Ovary (tissue), 9 donors: Measurements from ENCODE around the gene SFSWAP. TPM values are rescaled to one million over a fixed set of nuclear protein-coding genes. Genes with fewer than 3 reads are reported as not detected.

Experiments used
- DNase-seq, 5 donors: peaks; one replicate each; pipeline ENCODE4 v3.0.0-alpha.2; 2019 to 2020
- H3K27ac ChIP-seq, 2 donors: fragments of 200-600 bp; one replicate each; pipeline versions ENCODE4 v1.5.1 to v1.8.0; 2019 to 2022
- H3K27me3 ChIP-seq: fragments of 200-600 bp; one replicate; pipeline ENCODE4 v1.8.0; 2022
- H3K36me3 ChIP-seq: fragments of 200-600 bp; sonication (generic); one replicate; pipeline ENCODE4 v1.5.1; 2019
- H3K4me1 ChIP-seq: one replicate; pipeline ENCODE4 v1.8.1; 2013; ENCODE audit warnings: mild to moderate bottlenecking, moderate library complexity; ENCODE audit not compliant: insufficient read depth
- H3K4me3 ChIP-seq: fragments of 200-600 bp; sonication (generic); one replicate; pipeline ENCODE4 v1.5.1; 2017
- H3K9me3 ChIP-seq, 2 donors: fragments of 200-600 bp in 1 of 2; sonication (generic) in 1 of 2; one replicate each; pipeline versions ENCODE4 v1.5.1 to v1.8.1; 2013 to 2019; ENCODE audit warnings: mild to moderate bottlenecking in 1 of 2, moderate library complexity in 1 of 2
- CTCF ChIP-seq, 3 donors: fragments of 450-650 bp in 2 of 3; fragments of 200-600 bp in 1 of 3; IDR thresholded peaks; one replicate each; pipeline versions ENCODE4 v1.5.1 to v1.8.0; 2016 to 2022; ENCODE audit warnings: antibody characterized with exemption in 3 of 3, mild to moderate bottlenecking in 1 of 3
- EP300 ChIP-seq: sonication (generic); formaldehyde crosslinking; IDR thresholded peaks from one replicate; pipeline ENCODE4 v1.6.1; 2017; ENCODE audit warnings: antibody characterized with exemption
- POLR2A ChIP-seq: fragments of 450-650 bp; IDR thresholded peaks from one replicate; pipeline ENCODE4 v1.6.1; 2017; ENCODE audit warnings: antibody characterized with exemption, mild to moderate bottlenecking, moderate library complexity
- WGBS, 3 donors: extraction: QIAGEN DNeasy Blood & Tissue Kit in 1 of 3; methylation state at CpG; one replicate each; pipeline versions ENCODE4 v1.1.5 to v1.1.7; 2013 to 2017; 5-methylcytosine and 5-hydroxymethylcytosine counted together
- intact Hi-C, 4 donors: fragments of 100-400 bp; cut with DNase I; formaldehyde crosslinking; loops; one replicate each; pipeline versions ENCODE4 v1.11.0 to v1.15.1; 2022 to 2023
- polyA plus RNA-seq, 2 donors: library from polyadenylated mRNA; stranded (reverse); fragments of 200-250 nt in 1 of 2; fragments of 350-450 nt in 1 of 2; fragmentation: Illumina TruSeq in 1 of 2; extraction: RNeasy Lipid Tissue Mini Kit (QIAGEN cat#74804) in 1 of 2; gene quantifications; one replicate each; pipeline ENCODE4 v1.2.3, GENCODE V29; 2013 to 2014
- total RNA-seq, 7 donors: library from RNA; depleted of rRNA in 2 of 7; stranded (reverse); fragments of >200 nt in 2 of 7; fragmentation: NEBNext Ultra II Directional in 3 of 7; extraction: Animal tissue kit (Norgen Biotek cat#: 25700) in 3 of 7; gene quantifications; one replicate each; pipeline versions ENCODE4 v1.1.0 to v1.2.4, GENCODE V29; 2016 to 2023
- donor health status: DM: no; HTN: no; CAD: no; lungs with moderate emphysema.
- donor health status: DM: no; HTN: no; CAD: no.
- donor health status: Bipolar disorder and iron deficiency.
- donor health status: DM: yes; HTN: yes; CAD: no.
- donor health status: DM: no; HTN: no; CAD: no.
- donor health status: DM: yes; HTN: yes; CAD: no.

Gene SFSWAP
- total and polyA plus RNA-seq, 9 donors: 27.6 to 54.4 (median 42.5) TPM

GRCh38 chr12:131723532-131723931 is 12.6 kb downstream of the SFSWAP start:
- DNase-seq: no peak
- no peaks in the 10 kb centered on the region for H3K4me1 ChIP-seq
- no peaks in the 10 kb centered on the region for H3K36me3 ChIP-seq
- no peaks in the 10 kb centered on the region for H3K9me3 ChIP-seq
- intact Hi-C loops: no loop called here
- WGBS, 3 donors: 52 to 60% (median 59%) methylated on average over 5 of the region's 5 CpGs
- TF ChIP-seq POLR2A (no peak), EP300 (no peak), CTCF (IDR thresholded peaks at IDR 0.05) (no peak)
- H3K27ac ChIP-seq: no peak overlapping the region
- no peaks in the 10 kb centered on the region for H3K27me3 ChIP-seq
- no peak overlapping the region for H3K4me3 ChIP-seq

- no peak for TF ChIP-seq EP300
- TF ChIP-seq POLR2A: no peak
- no peak for TF ChIP-seq CTCF (IDR thresholded peaks at IDR 0.05)
- no peaks in the 10 kb centered on the region for H3K27me3 ChIP-seq
- no peaks in the 10 kb centered on the region for H3K9me3 ChIP-seq
- no peak overlapping the region for H3K27ac ChIP-seq
- intact Hi-C loops: no loop called here
- 67 to 80% (median 76%) methylated on average over 2 of the region's 2 CpGs for WGBS, 3 donors
- no peaks in the 10 kb centered on the region for H3K4me1 ChIP-seq
- DNase-seq: no peak
- no peak overlapping the region for H3K4me3 ChIP-seq
- H3K36me3 ChIP-seq: no peaks in the 10 kb centered on the region
These were observed 13.6 kb downstream of the SFSWAP start for GRCh38 chr12:131724534-131724933.

GRCh38 chr12:131725503-131725902 is 14.6 kb downstream of the SFSWAP start:
- no peak for TF ChIP-seq POLR2A
- Histone ChIP-seq H3K9me3 (no peaks in the 10 kb centered on the region), H3K36me3 (no peaks in the 10 kb centered on the region), H3K4me3 (no peak overlapping the region), H3K27me3 (no peaks in the 10 kb centered on the region), H3K27ac (no peak overlapping the region), H3K4me1 (no peaks in the 10 kb centered on the region)
- DNase-seq: no peak
- intact Hi-C loops: no loop called here
- 89 to 91% (median 90%) methylated on average over 11 of the region's 11 CpGs for WGBS, 3 donors

- H3K9me3 ChIP-seq: no peaks in the 10 kb centered on the region
- H3K36me3 ChIP-seq: no peaks in the 10 kb centered on the region
- DNase-seq: no peak
- WGBS, 3 donors: 85 to 95% (median 87%) methylated on average over 8 of the region's 8 CpGs
- intact Hi-C loops: no loop called here
- H3K4me3 ChIP-seq: no peak overlapping the region
- TF ChIP-seq POLR2A (no peak), EP300 (no peak)
- no peaks in the 10 kb centered on the region for H3K4me1 ChIP-seq
- H3K27me3 ChIP-seq: no peaks in the 10 kb centered on the region
- H3K27ac ChIP-seq: no peak overlapping the region
These were observed 17.8 kb downstream of the SFSWAP start for GRCh38 chr12:131728720-131729119.

GRCh38 chr12:131729254-131729955 is 18.5 kb downstream of the SFSWAP start:
- WGBS, 3 donors: 54 to 68% (median 61%) methylated on average over 9 of the region's 9 CpGs
- no peak overlapping the region for H3K4me3 ChIP-seq
- no peaks in the 10 kb centered on the region for H3K4me1 ChIP-seq
- no peaks in the 10 kb centered on the region for H3K9me3 ChIP-seq
- no peaks in the 10 kb centered on the region for H3K36me3 ChIP-seq
- H3K27ac ChIP-seq: no peak overlapping the region
- no peak for DNase-seq
- no peaks in the 10 kb centered on the region for H3K27me3 ChIP-seq
- intact Hi-C loops: no loop called here
- TF ChIP-seq CTCF (IDR thresholded peaks at IDR 0.05) (no peak), EP300 (no peak), POLR2A (no peak)
